GM21367 (cell line): Measurements from ENCODE around the gene FCRLA.

ENCODE experiments used
- ATAC-seq: cut with Tn5 transposase; IDR thresholded peaks from one replicate; pipeline ENCODE4 v1.9.1; 2021; ENCODE audit not compliant: unreplicated experiment

Gene FCRLA

GRCh38 chr1:161731241-161731640 lies 24.2 kb downstream of the FCRLA start:
- ATAC-seq, result no peak

GRCh38 chr1:161731981-161732718 lies 25.1 kb downstream of the FCRLA start:
- ATAC-seq, result no peak

GRCh38 chr1:161733526-161733925 lies 26.5 kb downstream of the FCRLA start:
- no peak for ATAC-seq

GRCh38 chr1:161735837-161736236 lies 28.8 kb downstream of the FCRLA start:
- ATAC-seq, result no peak

- ATAC-seq, result no peak
Observed at GRCh38 chr1:161736335-161736969, 29.4 kb downstream of the FCRLA start.

GRCh38 chr1:161737625-161738024 lies 30.6 kb downstream of the FCRLA start:
- no peak for ATAC-seq

GRCh38 chr1:161738627-161739287 lies 31.7 kb downstream of the FCRLA start:
- ATAC-seq, result peak; percentile 49

- ATAC-seq, result no peak
Observed at GRCh38 chr1:161739865-161740566, 33.0 kb downstream of the FCRLA start.

- no peak for ATAC-seq
Observed at GRCh38 chr1:161740921-161741320, 33.9 kb downstream of the FCRLA start.

- no peak for ATAC-seq
Observed at GRCh38 chr1:161743231-161743630, 36.2 kb downstream of the FCRLA start.

- ATAC-seq, result no peak
Observed at GRCh38 chr1:161747801-161748200, 40.8 kb downstream of the FCRLA start.

- ATAC-seq, result peak; percentile 87
Observed at GRCh38 chr1:161749509-161750407, 42.7 kb downstream of the FCRLA start, which contains the start of gene DUSP12. TSS of gene DUSP12 (plus strand) at chr1:161749786. CDS start at chr1:161749802, 16 bp downstream.

- no peak for ATAC-seq
Observed at GRCh38 chr1:161763522-161764098, 56.6 kb downstream of the FCRLA start.
